Measurements from ENCODE around the gene GNB1. TPM values are rescaled to one million over a fixed set of nuclear protein-coding genes. Genes with fewer than 3 reads are reported as not detected.
A peak's percentile ranks its signal among the peaks of the same experiment; 100 is the strongest.

Gene GNB1
- total RNA-seq, 1 donor from 2014 or later: 474 TPM

GRCh38 chr1:1819762-1820161 lies 71.1 kb downstream of the GNB1 start:
- Mint-ChIP-seq H3K9me3 (no peaks in the 10 kb centered on the region), H3K4me3 (no peak overlapping the region), H3K27ac (ENCODE audit: unreplicated experiment) (no peak overlapping the region), H3K4me1 (no peaks in the 10 kb centered on the region), H3K27me3 (ENCODE audit: low read depth) (no peaks in the 10 kb centered on the region), H3K36me3 (ENCODE audit: low read depth) (peaks cover 19% of the 10 kb centered on the region)
- DNase-seq (ENCODE audit: low read depth, low spot score): no peak
- no peak for TF ChIP-seq CTCF (conservative IDR thresholded peaks at IDR 0.05)

DNA sequence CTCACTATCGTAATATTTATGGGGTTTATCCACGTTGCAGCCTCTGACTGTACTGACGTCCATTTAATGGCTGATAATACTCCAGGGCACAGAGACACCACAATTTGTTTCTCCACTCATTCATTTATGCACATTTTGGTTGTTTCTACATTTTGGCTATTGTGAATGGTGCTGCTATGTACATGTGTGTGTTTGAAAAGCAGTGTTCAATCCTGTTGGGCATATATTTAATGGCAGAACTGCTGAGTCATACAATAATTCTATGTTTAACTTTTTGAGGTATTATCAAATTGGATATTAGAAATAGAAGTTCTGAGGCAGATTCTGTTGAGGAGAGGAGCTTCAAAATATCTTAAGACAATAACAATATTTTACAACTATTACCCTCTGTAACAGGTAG lies 73.7 kb downstream of the GNB1 start:
- Mint-ChIP-seq H3K27ac (ENCODE audit: unreplicated experiment) (no peak overlapping the region), H3K36me3 (ENCODE audit: low read depth) (peaks cover 18% of the 10 kb centered on the region)

DNA sequence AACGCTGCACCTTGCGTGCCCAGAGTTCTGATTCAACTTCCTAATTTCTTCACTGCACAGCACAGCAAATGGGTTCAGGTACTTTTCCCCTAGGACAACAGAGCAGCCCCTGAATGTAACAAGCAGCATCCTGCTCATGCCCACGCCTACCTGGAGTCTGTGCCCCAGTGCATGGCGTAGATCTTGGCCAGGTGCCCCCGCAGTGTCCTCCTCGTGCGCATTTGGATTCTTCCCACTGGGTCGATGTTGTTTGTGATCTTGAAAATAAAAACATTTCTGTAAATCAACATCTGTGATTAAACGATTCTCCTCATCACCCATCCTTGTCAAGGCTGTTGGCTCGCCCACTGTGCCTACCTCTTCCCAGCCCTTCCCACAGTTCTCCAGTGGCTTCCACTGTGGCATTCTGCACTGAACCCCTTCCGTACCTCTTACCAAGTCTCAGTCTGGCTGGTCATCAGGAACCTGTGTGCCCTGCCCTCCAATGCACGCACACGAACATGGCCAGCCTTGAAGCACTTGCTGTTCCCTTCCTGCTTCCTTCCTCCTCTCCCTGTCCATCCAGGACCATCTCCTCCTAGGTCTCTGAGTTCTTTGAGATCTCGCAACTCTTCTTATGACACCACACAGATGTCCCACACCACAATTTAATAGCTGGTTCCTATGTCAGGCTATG lies 75.1 kb downstream of the GNB1 start:
- H3K36me3 Mint-ChIP-seq (ENCODE audit: low read depth): peaks cover 15% of the 10 kb centered on the region
- H3K27ac Mint-ChIP-seq (ENCODE audit: unreplicated experiment): peak overlapping the region; percentile 73
- no peaks in the 10 kb centered on the region for H3K27me3 Mint-ChIP-seq (ENCODE audit: low read depth)
- no peaks in the 10 kb centered on the region for H3K9me3 Mint-ChIP-seq
- no peak for DNase-seq (ENCODE audit: low read depth, low spot score)
- no peak for TF ChIP-seq CTCF (conservative IDR thresholded peaks at IDR 0.05)
- H3K4me3 Mint-ChIP-seq: peak overlapping the region; percentile 20
- peaks cover 7% of the 10 kb centered on the region for H3K4me1 Mint-ChIP-seq

More for the DNA sequence above, 73.7 kb downstream of the GNB1 start:
- Mint-ChIP-seq H3K4me1 (peaks cover 7% of the 10 kb centered on the region), H3K9me3 (no peaks in the 10 kb centered on the region), H3K4me3 (no peak overlapping the region), H3K27me3 (ENCODE audit: low read depth) (no peaks in the 10 kb centered on the region)
- no peak for TF ChIP-seq CTCF (conservative IDR thresholded peaks at IDR 0.05)
- DNase-seq (ENCODE audit: low read depth, low spot score): no peak

DNA sequence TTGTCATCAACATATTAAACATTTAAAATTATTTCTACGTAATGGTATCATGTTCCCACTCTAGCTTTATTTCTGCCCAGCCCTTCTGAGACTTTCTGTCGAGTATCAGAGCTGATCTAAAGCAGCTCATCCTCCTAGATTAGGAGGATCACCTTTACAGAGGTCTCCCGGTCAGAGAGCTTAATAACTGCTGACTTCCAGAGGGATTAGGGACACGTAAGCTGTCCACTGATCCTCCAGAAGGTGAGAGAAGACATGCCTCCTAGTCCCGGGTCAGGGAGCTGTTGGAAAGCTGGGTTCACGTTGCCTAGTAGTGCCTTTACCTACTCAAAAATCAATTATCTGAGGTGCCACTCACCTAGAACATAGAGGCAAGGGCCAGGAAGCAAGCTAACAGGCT lies 81.4 kb downstream of the GNB1 start:
- no peak overlapping the region for H3K4me3 Mint-ChIP-seq

DNA sequence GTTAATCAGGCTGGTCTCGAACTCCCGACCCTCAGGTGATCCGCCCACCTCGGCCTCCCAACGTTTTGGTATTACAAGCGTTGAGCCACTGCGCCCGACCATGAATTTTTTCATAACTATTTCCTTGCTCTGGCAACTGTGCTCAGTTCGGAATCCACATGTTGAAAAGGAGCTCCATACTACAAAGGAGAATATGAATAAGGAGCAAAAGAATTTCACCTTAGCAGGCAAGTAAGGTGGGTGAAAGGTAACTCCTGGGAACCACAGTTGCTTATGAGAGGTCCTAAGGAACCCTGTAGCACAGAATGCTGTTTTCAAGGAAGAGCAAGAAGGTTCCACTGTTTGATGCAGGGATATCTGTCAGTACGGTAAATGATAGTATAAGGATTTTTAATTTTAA lies 82.7 kb downstream of the GNB1 start:
- no peaks in the 10 kb centered on the region for H3K27me3 Mint-ChIP-seq (ENCODE audit: low read depth)
- H3K9me3 Mint-ChIP-seq: no peaks in the 10 kb centered on the region
- no peak overlapping the region for H3K4me3 Mint-ChIP-seq
- TF ChIP-seq CTCF (conservative IDR thresholded peaks at IDR 0.05): no peak
- DNase-seq (ENCODE audit: low read depth, low spot score): no peak
- H3K4me1 Mint-ChIP-seq: peaks cover 4% of the 10 kb centered on the region
- peaks cover 8% of the 10 kb centered on the region for H3K36me3 Mint-ChIP-seq (ENCODE audit: low read depth)
- no peak overlapping the region for H3K27ac Mint-ChIP-seq (ENCODE audit: unreplicated experiment)

More for the DNA sequence above, 81.4 kb downstream of the GNB1 start:
- no peak for TF ChIP-seq CTCF (conservative IDR thresholded peaks at IDR 0.05)
- DNase-seq (ENCODE audit: low read depth, low spot score): no peak
- no peaks in the 10 kb centered on the region for H3K9me3 Mint-ChIP-seq
- H3K4me1 Mint-ChIP-seq: peaks cover 8% of the 10 kb centered on the region
- H3K36me3 Mint-ChIP-seq (ENCODE audit: low read depth): peaks cover 5% of the 10 kb centered on the region
- H3K27me3 Mint-ChIP-seq (ENCODE audit: low read depth): no peaks in the 10 kb centered on the region
- no peak overlapping the region for H3K27ac Mint-ChIP-seq (ENCODE audit: unreplicated experiment)
